ENCODE data around the gene TCF15. TPM values are rescaled to one million over a fixed set of nuclear protein-coding genes. Genes with fewer than 3 reads are reported as not detected.
"Not testable (repeated sequence)": the region's sequence is repeated elsewhere in the genome, so short reads cannot be mapped to it uniquely, and the experiment has no call there.

Gene TCF15
- total RNA-seq, 4 donors from 2014 or later = 2.3 to 5.7 (median 3.3) TPM

GRCh38 chr20:642398-643174 lies 32.5 kb upstream of the TCF15 start:
- TF ChIP-seq POLR2AphosphoS5 (IDR thresholded peaks at IDR 0.05) (no peak), POLR2A (IDR thresholded peaks at IDR 0.05; ENCODE audit: low read depth) (no peak), CTCF (IDR thresholded peaks at IDR 0.05) (no peak), EP300 (IDR thresholded peaks at IDR 0.05) (no peak)
- Histone ChIP-seq H3K4me1 (peaks cover 15 to 29% (median 24%) of the 10 kb centered on the region in 4 donors), H3K27me3 (peaks cover 0 to 33% (median 9%) of the 10 kb centered on the region in 4 donors), H3K9me3 (peaks cover 0 to 2% (median 0%) of the 10 kb centered on the region in 4 donors), H3K27ac (replicated peaks in 1 of 4) (peak overlapping the region; percentile 29 to 61 (median 46)), H3K36me3 (peaks cover 8 to 10% (median 9%) of the 10 kb centered on the region in 4 donors), H3K4me3 (peak overlapping the region; percentile 48 to 61 (median 51))
- WGBS = 11% methylated on average over 23 of the region's 57 CpGs
- intact Hi-C loops (cut with DNase I) = no loop called here
- no peak for DNase-seq (ENCODE audit: extremely low spot score)

- WGBS = no CpG with 5 or more reads among the region's 13 CpGs
- H3K9me3 ChIP-seq; DNase-seq (ENCODE audit: extremely low spot score); H3K36me3 ChIP-seq; intact Hi-C loops (cut with DNase I): not testable (repeated sequence)
- Histone ChIP-seq H3K27me3 (peaks cover 0 to 38% (median 9%) of the 10 kb centered on the region in 4 donors), H3K4me1 (peaks cover 15 to 28% (median 22%) of the 10 kb centered on the region in 4 donors), H3K27ac (replicated peaks in 1 of 4) (peak overlapping the region in 3 of 4 donors; percentile 29 to 61 (median 58)), H3K4me3 (peak overlapping the region; percentile 48 to 61 (median 51))
These were observed 31.9 kb upstream of the TCF15 start for GRCh38 chr20:642013-642397.

GRCh38 chr20:641516-641875 lies 31.4 kb upstream of the TCF15 start:
- no peak overlapping the region for H3K27ac ChIP-seq (replicated peaks in 1 of 4)
- 62% methylated on average over 8 of the region's 12 CpGs for whole genome bisulfite sequencing
- H3K27me3 ChIP-seq = peaks cover 0 to 38% (median 9%) of the 10 kb centered on the region in 4 donors
- no peaks in the 10 kb centered on the region for H3K9me3 ChIP-seq
- DNase-seq (ENCODE audit: extremely low spot score) = no peak
- H3K4me3 ChIP-seq = no peak overlapping the region
- TF ChIP-seq POLR2AphosphoS5 (IDR thresholded peaks at IDR 0.05) = no peak
- TF ChIP-seq CTCF (IDR thresholded peaks at IDR 0.05) = no peak
- no peak for TF ChIP-seq EP300 (IDR thresholded peaks at IDR 0.05)
- TF ChIP-seq POLR2A (IDR thresholded peaks at IDR 0.05; ENCODE audit: low read depth) = no peak
- no peaks in the 10 kb centered on the region for H3K36me3 ChIP-seq
- peaks cover 12 to 23% (median 19%) of the 10 kb centered on the region in 4 donors for H3K4me1 ChIP-seq
- intact Hi-C loops (cut with DNase I) = no loop called here

GRCh38 chr20:640674-641515 lies 30.8 kb upstream of the TCF15 start:
- TF ChIP-seq CTCF (IDR thresholded peaks at IDR 0.05) = no peak
- no peak for TF ChIP-seq POLR2A (IDR thresholded peaks at IDR 0.05; ENCODE audit: low read depth)
- no peak for TF ChIP-seq POLR2AphosphoS5 (IDR thresholded peaks at IDR 0.05)
- no peak for TF ChIP-seq EP300 (IDR thresholded peaks at IDR 0.05)
- H3K4me3 ChIP-seq = no peak overlapping the region
- peaks cover 7 to 17% (median 16%) of the 10 kb centered on the region in 4 donors for H3K4me1 ChIP-seq
- intact Hi-C loops (cut with DNase I) = no loop called here
- no peak overlapping the region for H3K27ac ChIP-seq (replicated peaks in 1 of 4)
- H3K36me3 ChIP-seq = no peaks in the 10 kb centered on the region
- no peak for DNase-seq (ENCODE audit: extremely low spot score)
- peaks cover 0 to 41% (median 9%) of the 10 kb centered on the region in 4 donors for H3K27me3 ChIP-seq
- no peaks in the 10 kb centered on the region for H3K9me3 ChIP-seq
- WGBS = 70% methylated on average over 11 of the region's 11 CpGs

- H3K27me3 ChIP-seq = peaks cover 0 to 63% (median 10%) of the 10 kb centered on the region in 4 donors
- H3K4me3 ChIP-seq = no peak overlapping the region
- intact Hi-C loops (cut with DNase I) = no loop called here
- DNase-seq (ENCODE audit: extremely low spot score) = no peak
- TF ChIP-seq POLR2A (IDR thresholded peaks at IDR 0.05; ENCODE audit: low read depth) (no peak), CTCF (IDR thresholded peaks at IDR 0.05) (no peak), EP300 (IDR thresholded peaks at IDR 0.05) (no peak), POLR2AphosphoS5 (IDR thresholded peaks at IDR 0.05) (no peak)
- H3K27ac ChIP-seq (replicated peaks in 1 of 4) = no peak overlapping the region
- H3K36me3 ChIP-seq = no peaks in the 10 kb centered on the region
- H3K9me3 ChIP-seq = no peaks in the 10 kb centered on the region
- 75% methylated on average over 1 of the region's 1 CpG for WGBS
- H3K4me1 ChIP-seq = peaks cover 0 to 8% (median 8%) of the 10 kb centered on the region in 4 donors
These were observed 28.5 kb upstream of the TCF15 start for GRCh38 chr20:638579-638978.

Data from esophagus muscularis mucosa (tissue), 4 donors.